GM18909 (cell line): ENCODE measurements around the gene BAX.
A peak's percentile ranks its signal among the peaks of the same experiment; 100 is the strongest.

Experiments used
- ATAC-seq: cut with Tn5 transposase; IDR thresholded peaks from one replicate; pipeline ENCODE4 v1.9.1; 2021; ENCODE audit warnings: mild to moderate bottlenecking; ENCODE audit not compliant: unreplicated experiment, poor library complexity

The BAX gene

GRCh38 chr19:48977061-48977460 is 22.4 kb downstream of the BAX start:
- ATAC-seq, result no peak

- no peak for ATAC-seq
Measured at GRCh38 chr19:48982280-48982679, 27.6 kb downstream of the BAX start.

GRCh38 chr19:48985711-48986110 is 31.0 kb downstream of the BAX start:
- no peak for ATAC-seq

GRCh38 chr19:48986211-48986610 is 31.5 kb downstream of the BAX start:
- ATAC-seq, result no peak

- no peak for ATAC-seq
Measured at GRCh38 chr19:48987323-48987722, 32.6 kb downstream of the BAX start.

GRCh38 chr19:48988286-48988685 is 33.6 kb downstream of the BAX start:
- ATAC-seq, result no peak

GRCh38 chr19:48988860-48989259 is 34.2 kb downstream of the BAX start:
- ATAC-seq, result no peak

- no peak for ATAC-seq
Measured at GRCh38 chr19:48989701-48990291, 35.1 kb downstream of the BAX start.

GRCh38 chr19:48990400-48990799 is 35.7 kb downstream of the BAX start:
- no peak for ATAC-seq

- no peak for ATAC-seq
Measured at GRCh38 chr19:48991011-48991609, 36.4 kb downstream of the BAX start.

- no peak for ATAC-seq
Measured at GRCh38 chr19:48991873-48992580, 37.4 kb downstream of the BAX start.

- peak; percentile 4 for ATAC-seq
Measured at GRCh38 chr19:48992581-48993174, 38.0 kb downstream of the BAX start.

- ATAC-seq, result peak; percentile 87
Measured at GRCh38 chr19:48993175-48994034, 38.7 kb downstream of the BAX start, which contains the start of the genes GYS1 and RUVBL2. Gene GYS1 (minus strand): TSS chr19:48993309. CDS start chr19:48993112, 197 bp downstream. Gene RUVBL2 (plus strand): TSS chr19:48993887. CDS start chr19:48993912, 25 bp downstream.

- ATAC-seq, result no peak
Measured at GRCh38 chr19:48994035-48994386, 39.3 kb downstream of the BAX start.

- no peak for ATAC-seq
Measured at GRCh38 chr19:48997972-48998371, 43.3 kb downstream of the BAX start.

- no peak for ATAC-seq
Measured at GRCh38 chr19:48999481-49000325, 45.0 kb downstream of the BAX start.

- ATAC-seq, result no peak
Measured at GRCh38 chr19:49004133-49004532, 49.5 kb downstream of the BAX start.

- ATAC-seq, result no peak
Measured at GRCh38 chr19:49004964-49005614, 50.4 kb downstream of the BAX start.

GRCh38 chr19:49006905-49007304 is 52.2 kb downstream of the BAX start:
- no peak for ATAC-seq
